Neural cell (in vitro differentiated cells): Measurements from ENCODE around the gene OR52E4. TPM values are rescaled to one million over a fixed set of nuclear protein-coding genes. Genes with fewer than 3 reads are reported as not detected.

Experiments used
- H2AFZ ChIP-seq: fragments of 200-600, 300-800 bp; sonication (generic), shearing (Covaris generic); 2 replicates; pipeline ENCODE4 v1.6.0; 2014; ENCODE audit warnings: low read depth, mild to moderate bottlenecking, antibody characterized with exemption, low read length, moderate library complexity
- H3F3A ChIP-seq: fragments of 200-600 bp; shearing (Covaris generic); 2 replicates; pipeline ENCODE4 v1.6.1; 2016; ENCODE audit warnings: mild to moderate bottlenecking, moderate library complexity, mixed read lengths, antibody characterized with exemption, low read length; ENCODE audit not compliant: insufficient read depth, poor library complexity, severe bottlenecking
- H3K27ac ChIP-seq: fragments of 200-600, 300-800 bp; sonication (generic), shearing (Covaris generic); 2 replicates; pipeline ENCODE4 v1.5.1; 2014; ENCODE audit warnings: mild to moderate bottlenecking, low read length, moderate library complexity
- H3K27me3 ChIP-seq: fragments of 300-800, 200-600 bp; sonication (generic), shearing (Covaris generic); 2 replicates; pipeline ENCODE4 v1.6.0; 2014; ENCODE audit warnings: mild to moderate bottlenecking, low read depth, low read length, moderate library complexity; ENCODE audit not compliant: insufficient read depth
- H3K36me3 ChIP-seq: fragments of 300-800, 200-600 bp; sonication (generic), shearing (Covaris generic); 2 replicates; pipeline ENCODE4 v1.5.1; 2014; ENCODE audit warnings: mild to moderate bottlenecking, antibody characterized with exemption, low read length, moderate library complexity; ENCODE audit not compliant: insufficient read depth
- H3K4me2 ChIP-seq: fragments of 300-800, 200-600 bp; sonication (generic), shearing (Covaris generic); 2 replicates; pipeline ENCODE4 v1.6.0; 2014; ENCODE audit warnings: mild to moderate bottlenecking, low read length
- H3K4me3 ChIP-seq: fragments of 300-800, 200-600 bp; sonication (generic), shearing (Covaris generic); 2 replicates; pipeline ENCODE4 v1.5.1; 2014; ENCODE audit warnings: mild to moderate bottlenecking, low read length, moderate library complexity
- H3K79me2 ChIP-seq: fragments of 200-600 bp; shearing (Covaris generic); replicated peaks from 2 replicates; pipeline ENCODE4 v1.6.0; 2014; ENCODE audit warnings: mild to moderate bottlenecking, low read length, moderate library complexity; ENCODE audit not compliant: insufficient read depth
- H3K9ac ChIP-seq: fragments of 300-800, 200-600 bp; sonication (generic), shearing (Covaris generic); 2 replicates; pipeline ENCODE4 v1.6.1; 2016; ENCODE audit warnings: mild to moderate bottlenecking, low read length, mixed read lengths
- H3K9me2 ChIP-seq: fragments of 200-600 bp; shearing (Covaris generic); 2 replicates; pipeline ENCODE4 v1.6.1; 2016; ENCODE audit warnings: mild to moderate bottlenecking, low read length, mixed read lengths; ENCODE audit not compliant: insufficient read depth
- H3K9me3 ChIP-seq: fragments of 200-600, 300-800 bp; sonication (generic), shearing (Covaris generic); 2 replicates; pipeline ENCODE4 v1.6.1; 2016; ENCODE audit warnings: mild to moderate bottlenecking, mixed run types, low read length, moderate library complexity, mixed read lengths
- H4K20me1 ChIP-seq: fragments of 200-600 bp; shearing (Covaris generic); 2 replicates; pipeline ENCODE4 v1.6.1; 2016; ENCODE audit warnings: mild to moderate bottlenecking, mixed run types; ENCODE audit not compliant: insufficient read depth
- CTCF ChIP-seq: fragments of 450-650 bp; IDR thresholded peaks from 2 replicates; pipeline ENCODE4 v1.5.1; 2014; ENCODE audit warnings: antibody characterized with exemption, mild to moderate bottlenecking, moderate library complexity; ENCODE audit not compliant: poor library complexity, severe bottlenecking
- EP300 ChIP-seq: fragments of 450-650 bp; conservative IDR thresholded peaks from 2 replicates; pipeline ENCODE4 v1.6.1; 2014; ENCODE audit warnings: antibody characterized with exemption, mild to moderate bottlenecking, moderate library complexity; ENCODE audit not compliant: poor library complexity, severe bottlenecking
- EZH2 ChIP-seq: fragments of 200-600, 300-800 bp; shearing (Covaris generic), sonication (generic); IDR thresholded peaks from 2 replicates; pipeline ENCODE4 v1.6.1; 2014; ENCODE audit warnings: antibody characterized with exemption, low read length, borderline replicate concordance, mild to moderate bottlenecking; ENCODE audit not compliant: insufficient read depth, poor library complexity, severe bottlenecking
- MXI1 ChIP-seq: fragments of 450-650 bp; conservative IDR thresholded peaks from 2 replicates; pipeline ENCODE4 v1.6.1; 2014; ENCODE audit warnings: antibody characterized with exemption, mild to moderate bottlenecking; ENCODE audit not compliant: poor library complexity, severe bottlenecking
- POLR2AphosphoS5 ChIP-seq: IDR thresholded peaks from 2 replicates; pipeline ENCODE4 v1.6.1; 2012
- RAD21 ChIP-seq: fragments of 450-650 bp; conservative IDR thresholded peaks from 2 replicates; pipeline ENCODE4 v1.6.1; 2014; ENCODE audit warnings: antibody characterized with exemption, mild to moderate bottlenecking, moderate library complexity
- REST ChIP-seq: IDR thresholded peaks from 2 replicates; pipeline ENCODE4 v1.6.1; 2012; ENCODE audit warnings: borderline replicate concordance
- SMC3 ChIP-seq: fragments of 450-650 bp; conservative IDR thresholded peaks from 2 replicates; pipeline ENCODE4 v1.6.1; 2014; ENCODE audit warnings: antibody characterized with exemption, mild to moderate bottlenecking, moderate library complexity; ENCODE audit not compliant: poor library complexity
- TAF1 ChIP-seq: IDR thresholded peaks from 2 replicates; pipeline ENCODE4 v1.6.1; 2012; ENCODE audit warnings: low read depth
- polyA plus RNA-seq: library from polyadenylated mRNA; depleted of rRNA; stranded (reverse); fragments of >200 nt; gene quantifications from 2 replicates; pipeline ENCODE4 v1.2.3, GENCODE V29; 2014

OR52E4 gene
- polyA plus RNA-seq, 1 donor from 2014 or later = not detected

- Histone ChIP-seq H3K36me3 (no peaks in the 10 kb centered on the region), H3K4me3 (no peak overlapping the region), H2AFZ (no peak overlapping the region), H3K9me3 (no peaks in the 10 kb centered on the region), H4K20me1 (no peaks in the 10 kb centered on the region), H3K27ac (no peak overlapping the region), H3K79me2 (no peaks in the 10 kb centered on the region), H3F3A (no peaks in the 10 kb centered on the region), H3K9ac (no peak overlapping the region), H3K9me2 (no peaks in the 10 kb centered on the region), H3K4me2 (no peak overlapping the region), H3K27me3 (no peaks in the 10 kb centered on the region)
- TF ChIP-seq POLR2AphosphoS5 (no peak), REST (no peak), EP300 (no peak), CTCF (no peak), EZH2 (no peak), SMC3 (no peak), RAD21 (no peak), MXI1 (no peak), TAF1 (no peak)
These were observed 52.7 kb downstream of the OR52E4 start for GRCh38 chr11:5933116-5933515.

Other genes with a start within 250 kb of the OR52E4 start
- 0.58 and 2.0 TPM in 2 replicates for gene TRIM5, start 195.6 kb upstream of the OR52E4 start, polyA plus RNA-seq
- gene TRIM22, start 190.8 kb upstream of the OR52E4 start, polyA plus RNA-seq = 4.3 and 10.2 TPM in 2 replicates
- not detected in 2 replicates for gene OR56B1, start 144.2 kb upstream of the OR52E4 start, polyA plus RNA-seq
- not detected in 2 replicates for gene OR52N4, start 126.4 kb upstream of the OR52E4 start, polyA plus RNA-seq
- gene OR52N5, start 97.3 kb upstream of the OR52E4 start, polyA plus RNA-seq = not detected in 2 replicates
- not detected in 2 replicates for gene OR52N1, start 89.4 kb upstream of the OR52E4 start, polyA plus RNA-seq
- not detected in 2 replicates for gene OR52N2, start 71.7 kb upstream of the OR52E4 start, polyA plus RNA-seq
- gene OR52E6, start 38.7 kb upstream of the OR52E4 start, polyA plus RNA-seq = not detected in 2 replicates
- not detected in 2 replicates for gene OR52E8, start 22.9 kb upstream of the OR52E4 start, polyA plus RNA-seq
- not detected in 2 replicates for gene OR52E5, start 12.6 kb downstream of the OR52E4 start, polyA plus RNA-seq
- gene OR56A3, start 61.6 kb downstream of the OR52E4 start, polyA plus RNA-seq = not detected in 2 replicates
- gene OR56A5, start 87.9 kb downstream of the OR52E4 start, polyA plus RNA-seq = not detected in 2 replicates
- gene OR52L1, start 106.4 kb downstream of the OR52E4 start, polyA plus RNA-seq = not detected in 2 replicates
- gene OR56A4, start 126.3 kb downstream of the OR52E4 start, polyA plus RNA-seq = not detected in 2 replicates
- not detected in 2 replicates for gene OR56A1, start 150.1 kb downstream of the OR52E4 start, polyA plus RNA-seq
- gene OR56B4, start 227.1 kb downstream of the OR52E4 start, polyA plus RNA-seq = not detected in 2 replicates